HG03060 (cell line): ENCODE results near the gene TARM1.

Experiments
- ATAC-seq: cut with Tn5 transposase; IDR thresholded peaks from one replicate; pipeline ENCODE4 v1.9.1; 2021; ENCODE audit warnings: low read depth, moderate number of reproducible peaks; ENCODE audit not compliant: unreplicated experiment

The TARM1 gene

GRCh38 chr19:54081032-54081431 lies at the start of gene TARM1:
Gene TARM1, minus strand, starts transcription at chr19:54081365. Its CDS starts 25 bp downstream, at chr19:54081340.
- ATAC-seq: no peak

GRCh38 chr19:54129617-54129996 lies 48.4 kb upstream of the TARM1 start:
- no peak for ATAC-seq

- ATAC-seq: no peak
Measured at GRCh38 chr19:54128796-54129616, 47.8 kb upstream of the TARM1 start.

GRCh38 chr19:54128441-54128725 lies 47.2 kb upstream of the TARM1 start:
- ATAC-seq: no peak

GRCh38 chr19:54127688-54128440 lies 46.7 kb upstream of the TARM1 start:
- no peak for ATAC-seq

GRCh38 chr19:54125713-54126112 lies 44.5 kb upstream of the TARM1 start:
- no peak for ATAC-seq

- no peak for ATAC-seq
Measured at GRCh38 chr19:54124393-54124792, 43.2 kb upstream of the TARM1 start.

- ATAC-seq: no peak
Measured at GRCh38 chr19:54123682-54124081, 42.5 kb upstream of the TARM1 start.

GRCh38 chr19:54121259-54121658 lies 40.1 kb upstream of the TARM1 start:
- ATAC-seq: no peak

GRCh38 chr19:54115109-54116063 lies 34.2 kb upstream of the TARM1 start, which contains the start of the genes PRPF31 and TFPT:
Gene PRPF31, plus strand, starts transcription at chr19:54115754. Its CDS starts 2,525 bp downstream, at chr19:54118279.
Gene TFPT, minus strand, starts transcription at chr19:54115657. Its CDS starts 388 bp downstream, at chr19:54115269.
- ATAC-seq: peak; percentile 85

- ATAC-seq: no peak
Measured at GRCh38 chr19:54114340-54115108, 33.4 kb upstream of the TARM1 start.

GRCh38 chr19:54109651-54110050 lies 28.5 kb upstream of the TARM1 start:
- ATAC-seq: no peak

GRCh38 chr19:54108496-54108895 lies 27.3 kb upstream of the TARM1 start:
- no peak for ATAC-seq

GRCh38 chr19:54107876-54108490 lies 26.8 kb upstream of the TARM1 start:
- ATAC-seq: no peak

GRCh38 chr19:54106716-54107115 lies 25.6 kb upstream of the TARM1 start:
- ATAC-seq: no peak

- no peak for ATAC-seq
Measured at GRCh38 chr19:54105796-54106195, 24.6 kb upstream of the TARM1 start.

GRCh38 chr19:54104998-54105715 lies 24.0 kb upstream of the TARM1 start:
- ATAC-seq: no peak

GRCh38 chr19:54102421-54103169 lies 21.4 kb upstream of the TARM1 start, which contains the start of gene NDUFA3:
Gene NDUFA3, plus strand, starts transcription at chr19:54102855. Its CDS starts 24 bp downstream, at chr19:54102879.
- ATAC-seq: peak; percentile 92
